ENCODE measurements around the gene CCDC71L.

- TF ChIP-seq CTCF (IDR thresholded peaks at IDR 0.05 in 4 of 5, conservative IDR thresholded peaks at IDR 0.05 in 1 of 5) (no peak), POLR2A (IDR thresholded peaks at IDR 0.05) (no peak)
Measured at GRCh38 chr7:106653488-106653887, 7.5 kb downstream of the CCDC71L start.
